GM12878 (cell line): ENCODE measurements around the gene OSBP. TPM values are rescaled to one million over a fixed set of nuclear protein-coding genes. Genes with fewer than 3 reads are reported as not detected.

Experiments
- ATAC-seq: fragments of 200-7000 bp; cut with Tn5 transposase; 3 replicates; pipeline ENCODE4 v1.9.1; 2020; ENCODE audit warnings: mild to moderate bottlenecking, moderate library complexity
- BruUV-seq: library from RNA; stranded (reverse); fragments of 400-500 nt; replicated peaks from 2 replicates; lab custom pipeline; 2021; lab: Mats Ljungman, UMichigan
- CTCF ChIA-PET: fragments of 300-600 bp; sonication (Branson Sonifier 250); formaldehyde crosslinking; extraction: SDS; loops from one replicate; lab custom pipeline; 2021; ENCODE audit warnings: inconsistent platforms; lab: Yijun Ruan, JAX
- POLR2A ChIA-PET: fragments of 350-600 bp; formaldehyde crosslinking; extraction: SDS; loops from one replicate; lab custom pipeline; 2021; ENCODE audit warnings: inconsistent platforms; lab: Charles Lee
- RAD21 ChIA-PET: fragments of 300-600 bp; sonication (Branson Sonifier 250); formaldehyde crosslinking; loops from one replicate; lab custom pipeline; 2023; ENCODE audit warnings: antibody characterized with exemption; ENCODE audit not compliant: unreplicated experiment; lab: Charles Lee
- SMC1A ChIA-PET: fragments of 300-600 bp; sonication (Branson Sonifier 250); formaldehyde crosslinking; loops from one replicate; lab custom pipeline; 2023; ENCODE audit not compliant: unreplicated experiment, uncharacterized antibody; lab: Charles Lee
- DNase-seq: peaks from one replicate; pipeline ENCODE4 v3.0.0-alpha.2; 2011; ENCODE audit warnings: low read depth, low spot score
- FAIRE-seq: peaks from 3 replicates; lab custom pipeline; 2011; peaks lifted over from hg19 to GRCh38; lab: Jason Lieb, UNC
- H2AFZ ChIP-seq: 2 replicates; pipeline ENCODE4 v1.6.0; 2011; ENCODE audit warnings: low read depth, low read length, control low read depth; ENCODE audit not compliant: control insufficient read depth
- H3K27ac ChIP-seq: 2 replicates; pipeline ENCODE4 v1.5.1; 2011; ENCODE audit warnings: control low read depth; ENCODE audit not compliant: control insufficient read depth, insufficient read depth
- H3K27me3 ChIP-seq, 2 experiments: replicated peaks in 1 of 2; 2 replicates each; pipeline versions ENCODE4 v1.6.0 to v1.6.1; 2011; ENCODE audit warnings: low read length in 1 of 2; ENCODE audit not compliant: control insufficient read depth in 2 of 2, insufficient read depth in 2 of 2
- H3K36me3 ChIP-seq, 2 experiments: 2 replicates each; pipeline ENCODE4 v1.5.1; 2011; ENCODE audit warnings: low read length in 1 of 2; ENCODE audit not compliant: control insufficient read depth in 2 of 2, insufficient read depth in 2 of 2
- H3K4me1 ChIP-seq: 2 replicates; pipeline ENCODE4 v1.6.1; 2011; ENCODE audit warnings: mild to moderate bottlenecking, low read length, moderate library complexity, mixed read lengths; ENCODE audit not compliant: control insufficient read depth, insufficient read depth
- H3K4me2 ChIP-seq: 2 replicates; pipeline ENCODE4 v1.6.0; 2011; ENCODE audit warnings: control low read depth; ENCODE audit not compliant: control insufficient read depth, insufficient read depth
- H3K4me3 ChIP-seq: fragments of 200-600 bp; sonication (generic); 2 replicates; pipeline ENCODE4 v1.5.1; 2016
- H3K79me2 ChIP-seq: 2 replicates; pipeline ENCODE4 v1.6.0; 2011; ENCODE audit warnings: low read length; ENCODE audit not compliant: control insufficient read depth, insufficient read depth
- H3K9ac ChIP-seq: 2 replicates; pipeline ENCODE4 v1.8.0; 2011; ENCODE audit warnings: low read length, control low read depth, mixed read lengths; ENCODE audit not compliant: control insufficient read depth, insufficient read depth
- H3K9me3 ChIP-seq: replicated peaks from 3 replicates; pipeline ENCODE4 v1.5.1; 2011; ENCODE audit warnings: mild to moderate bottlenecking, low read length; ENCODE audit not compliant: control insufficient read depth, insufficient read depth
- H4K20me1 ChIP-seq: 2 replicates; pipeline ENCODE4 v1.6.0; 2011; ENCODE audit not compliant: control insufficient read depth, insufficient read depth
- BCL11A ChIP-seq: IDR thresholded peaks from 2 replicates; pipeline ENCODE4 v1.6.1; 2011; ENCODE audit warnings: low read depth, low read length
- BRCA1 ChIP-seq: IDR thresholded peaks from 2 replicates; pipeline ENCODE4 v1.6.1; 2011; ENCODE audit warnings: low read depth, low read length, improper control_type of control experiment
- CBFB ChIP-seq: IDR thresholded peaks from 2 replicates; pipeline ENCODE4 v1.6.1; 2016; ENCODE audit warnings: antibody characterized with exemption, low read depth
- HDAC2 ChIP-seq: fragments of 200-600 bp; sonication (generic); IDR thresholded peaks from 2 replicates; pipeline ENCODE4 v1.6.1; 2017
- HDGF ChIP-seq: fragments of 450-650 bp; IDR thresholded peaks from 2 replicates; pipeline ENCODE4 v1.6.1; 2016; ENCODE audit warnings: antibody characterized with exemption
- NR2C2 ChIP-seq: IDR thresholded peaks from 2 replicates; pipeline ENCODE4 v1.6.1; 2011; ENCODE audit warnings: borderline replicate concordance, low read depth; ENCODE audit not compliant: control insufficient read depth, insufficient read length
- PKNOX1 ChIP-seq: fragments of 450-650 bp; IDR thresholded peaks from 2 replicates; pipeline ENCODE4 v1.6.1; 2016; ENCODE audit warnings: mild to moderate bottlenecking
- POLR2AphosphoS5 ChIP-seq: IDR thresholded peaks from 2 replicates; pipeline ENCODE4 v1.6.1; 2011; ENCODE audit warnings: mild to moderate bottlenecking, low read length, inconsistent platforms
- RAD21 ChIP-seq: IDR thresholded peaks from 2 replicates; pipeline ENCODE4 v1.6.1; 2011; ENCODE audit warnings: mild to moderate bottlenecking, low read depth, low read length, moderate library complexity; ENCODE audit not compliant: insufficient read depth
- SIX5 ChIP-seq: IDR thresholded peaks from 2 replicates; pipeline ENCODE4 v1.6.1; 2011; ENCODE audit warnings: mild to moderate bottlenecking, low read depth, low read length, moderate library complexity; ENCODE audit not compliant: severe bottlenecking
- SPI1 ChIP-seq: IDR thresholded peaks from 2 replicates; pipeline ENCODE4 v1.6.1; 2011; ENCODE audit warnings: low read depth, mild to moderate bottlenecking, low read length, moderate library complexity, borderline replicate concordance; ENCODE audit not compliant: insufficient read depth
- STAT3 ChIP-seq: IDR thresholded peaks from 2 replicates; pipeline ENCODE4 v1.6.1; 2011; ENCODE audit warnings: low read depth, low read length, improper control_type of control experiment
- TAF1 ChIP-seq: IDR thresholded peaks from 2 replicates; pipeline ENCODE4 v1.6.1; 2011; ENCODE audit warnings: mild to moderate bottlenecking, low read depth, low read length, borderline replicate concordance
- YBX1 ChIP-seq: fragments of 450-650 bp; IDR thresholded peaks from 2 replicates; pipeline ENCODE4 v1.6.1; 2016; ENCODE audit warnings: antibody characterized with exemption
- WGBS: methylation state at CpG from one replicate; pipeline ENCODE4 v1.1.6; 2016; ENCODE audit warnings: low lambda C conversion rate; ENCODE audit not compliant: insufficient replicate concordance, insufficient coverage; ENCODE audit errors: missing lambda C conversion rate; 5-methylcytosine and 5-hydroxymethylcytosine counted together
- in situ Hi-C: fragments of 300-500 bp; cut with MboI; formaldehyde crosslinking; loops from 9 replicates; pipeline ENCODE4 v1.14.3; 2018; ENCODE audit warnings: mixed read lengths
- intact Hi-C: fragments of 100-400 bp; cut with micrococcal nuclease; formaldehyde crosslinking; loops from one replicate; pipeline ENCODE4 v1.14.2; 2022; ENCODE audit not compliant: unreplicated experiment
- polyA plus RNA-seq, 11 experiments: library from polyadenylated mRNA; depleted of rRNA in 4 of 11; unstranded in 6 of 11; stranded (reverse) in 5 of 11; fragments of >200 nt; fragmentation: Nextera tagmentation in 4 of 11; fragmentation: Illumina TruSeq in 1 of 11; extraction: Ambion mirVana in 4 of 11; extraction: Trizol in 1 of 11; gene quantifications; 1 replicate in 1 of 11; 2 replicates in 10 of 11; pipeline versions ENCODE4 v1.2.1 to v1.2.3, GENCODE V29; 2011 to 2016; ENCODE audit warnings: inconsistent platforms in 2 of 11, missing spikeins in 2 of 11, low read depth in 1 of 11
- total RNA-seq, 4 experiments: library from RNA; depleted of rRNA in 3 of 4; stranded (reverse); fragments of >200 nt in 3 of 4; fragmentation: Illumina TruSeq in 1 of 4; extraction: Trizol in 1 of 4; gene quantifications; 2 replicates each; pipeline versions ENCODE4 v1.2.1 to v1.2.3, GENCODE V29; 2013 to 2021
- TF ChIP-seq, protein P1 (sequence below): IDR thresholded peaks from 2 replicates; pipeline ENCODE4 v1.6.1; 2012; ENCODE audit warnings: low read length, inconsistent platforms
- TF ChIP-seq, protein P2 (sequence below): fragments of 150-350 bp; IDR thresholded peaks from 2 replicates; pipeline ENCODE4 v1.6.1; 2016; ENCODE audit warnings: low read depth, low read length
- TF ChIP-seq, protein P3 (sequence below): fragments of 450-650 bp; formaldehyde crosslinking; IDR thresholded peaks from 2 replicates; pipeline ENCODE4 v1.4.0; 2022; ENCODE audit warnings: mild to moderate bottlenecking, moderate library complexity

OSBP gene
- total and polyA plus RNA-seq, 10 of the 15 experiments (the other 5 are each of a cell fraction or from before 2014, with no cell fraction given), result 5.9 to 41.2 (median 21.7) TPM

- ChIA-PET POLR2A (no interaction called here), SMC1A (no interaction called here), RAD21 (no interaction called here), CTCF (no interaction called here)
- DNase-seq (no peak), ATAC-seq (no peak), FAIRE-seq (no peak)
- Histone ChIP-seq H3K79me2 (no peaks in the 10 kb centered on the region), H3K9ac (no peak overlapping the region), H4K20me1 (no peaks in the 10 kb centered on the region), H3K36me3 (peaks cover 10 to 32% of the 10 kb centered on the region in 2 experiments; a peak in 3 of 4 replicates), H3K9me3 (no peaks in the 10 kb centered on the region), H3K27me3 (no peaks in the 10 kb centered on the region), H2AFZ (no peak overlapping the region), H3K4me3 (no peak overlapping the region), H3K4me2 (no peak overlapping the region), H3K4me1 (no peaks in the 10 kb centered on the region), H3K27ac (no peak overlapping the region)
- BruUV-seq, result no TSS peak
- WGBS, result 90% methylated on average over 5 of the region's 5 CpGs
- intact Hi-C loops, result no loop called here
- in situ Hi-C loops, result no loop called here
- TF ChIP-seq PKNOX1 (no peak), SIX5 (no peak), BRCA1 (no peak), YBX1 (no peak), STAT3 (no peak), NR2C2 (no peak), RAD21 (no peak), HDAC2 (no peak), SPI1 (no peak), CBFB (no peak), BCL11A (no peak), TAF1 (no peak), HDGF (no peak), POLR2AphosphoS5 (no peak)
- TF ChIP-seq, protein P1, sequence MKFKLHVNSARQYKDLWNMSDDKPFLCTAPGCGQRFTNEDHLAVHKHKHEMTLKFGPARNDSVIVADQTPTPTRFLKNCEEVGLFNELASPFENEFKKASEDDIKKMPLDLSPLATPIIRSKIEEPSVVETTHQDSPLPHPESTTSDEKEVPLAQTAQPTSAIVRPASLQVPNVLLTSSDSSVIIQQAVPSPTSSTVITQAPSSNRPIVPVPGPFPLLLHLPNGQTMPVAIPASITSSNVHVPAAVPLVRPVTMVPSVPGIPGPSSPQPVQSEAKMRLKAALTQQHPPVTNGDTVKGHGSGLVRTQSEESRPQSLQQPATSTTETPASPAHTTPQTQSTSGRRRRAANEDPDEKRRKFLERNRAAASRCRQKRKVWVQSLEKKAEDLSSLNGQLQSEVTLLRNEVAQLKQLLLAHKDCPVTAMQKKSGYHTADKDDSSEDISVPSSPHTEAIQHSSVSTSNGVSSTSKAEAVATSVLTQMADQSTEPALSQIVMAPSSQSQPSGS, result no peak
- TF ChIP-seq, protein P2, sequence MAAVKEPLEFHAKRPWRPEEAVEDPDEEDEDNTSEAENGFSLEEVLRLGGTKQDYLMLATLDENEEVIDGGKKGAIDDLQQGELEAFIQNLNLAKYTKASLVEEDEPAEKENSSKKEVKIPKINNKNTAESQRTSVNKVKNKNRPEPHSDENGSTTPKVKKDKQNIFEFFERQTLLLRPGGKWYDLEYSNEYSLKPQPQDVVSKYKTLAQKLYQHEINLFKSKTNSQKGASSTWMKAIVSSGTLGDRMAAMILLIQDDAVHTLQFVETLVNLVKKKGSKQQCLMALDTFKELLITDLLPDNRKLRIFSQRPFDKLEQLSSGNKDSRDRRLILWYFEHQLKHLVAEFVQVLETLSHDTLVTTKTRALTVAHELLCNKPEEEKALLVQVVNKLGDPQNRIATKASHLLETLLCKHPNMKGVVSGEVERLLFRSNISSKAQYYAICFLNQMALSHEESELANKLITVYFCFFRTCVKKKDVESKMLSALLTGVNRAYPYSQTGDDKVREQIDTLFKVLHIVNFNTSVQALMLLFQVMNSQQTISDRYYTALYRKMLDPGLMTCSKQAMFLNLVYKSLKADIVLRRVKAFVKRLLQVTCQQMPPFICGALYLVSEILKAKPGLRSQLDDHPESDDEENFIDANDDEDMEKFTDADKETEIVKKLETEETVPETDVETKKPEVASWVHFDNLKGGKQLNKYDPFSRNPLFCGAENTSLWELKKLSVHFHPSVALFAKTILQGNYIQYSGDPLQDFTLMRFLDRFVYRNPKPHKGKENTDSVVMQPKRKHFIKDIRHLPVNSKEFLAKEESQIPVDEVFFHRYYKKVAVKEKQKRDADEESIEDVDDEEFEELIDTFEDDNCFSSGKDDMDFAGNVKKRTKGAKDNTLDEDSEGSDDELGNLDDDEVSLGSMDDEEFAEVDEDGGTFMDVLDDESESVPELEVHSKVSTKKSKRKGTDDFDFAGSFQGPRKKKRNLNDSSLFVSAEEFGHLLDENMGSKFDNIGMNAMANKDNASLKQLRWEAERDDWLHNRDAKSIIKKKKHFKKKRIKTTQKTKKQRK, result no peak
- TF ChIP-seq, protein P3, sequence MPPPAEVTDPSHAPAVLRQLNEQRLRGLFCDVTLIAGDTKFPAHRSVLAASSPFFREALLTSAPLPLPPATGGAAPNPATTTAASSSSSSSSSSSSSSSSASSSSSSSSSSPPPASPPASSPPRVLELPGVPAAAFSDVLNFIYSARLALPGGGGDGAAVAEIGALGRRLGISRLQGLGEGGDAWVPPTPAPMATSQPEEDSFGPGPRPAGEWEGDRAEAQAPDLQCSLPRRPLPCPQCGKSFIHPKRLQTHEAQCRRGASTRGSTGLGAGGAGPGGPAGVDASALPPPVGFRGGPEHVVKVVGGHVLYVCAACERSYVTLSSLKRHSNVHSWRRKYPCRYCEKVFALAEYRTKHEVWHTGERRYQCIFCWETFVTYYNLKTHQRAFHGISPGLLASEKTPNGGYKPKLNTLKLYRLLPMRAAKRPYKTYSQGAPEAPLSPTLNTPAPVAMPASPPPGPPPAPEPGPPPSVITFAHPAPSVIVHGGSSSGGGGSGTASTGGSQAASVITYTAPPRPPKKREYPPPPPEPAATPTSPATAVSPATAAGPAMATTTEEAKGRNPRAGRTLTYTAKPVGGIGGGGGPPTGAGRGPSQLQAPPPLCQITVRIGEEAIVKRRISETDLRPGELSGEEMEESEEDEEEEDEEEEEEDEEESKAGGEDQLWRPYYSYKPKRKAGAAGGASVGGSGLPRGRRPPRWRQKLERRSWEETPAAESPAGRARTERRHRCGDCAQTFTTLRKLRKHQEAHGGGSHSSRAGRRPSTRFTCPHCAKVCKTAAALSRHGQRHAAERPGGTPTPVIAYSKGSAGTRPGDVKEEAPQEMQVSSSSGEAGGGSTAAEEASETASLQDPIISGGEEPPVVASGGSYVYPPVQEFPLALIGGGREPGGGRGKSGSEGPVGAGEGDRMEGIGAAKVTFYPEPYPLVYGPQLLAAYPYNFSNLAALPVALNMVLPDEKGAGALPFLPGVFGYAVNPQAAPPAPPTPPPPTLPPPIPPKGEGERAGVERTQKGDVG (CRISPR knock-in tag), result no peak
Measured at GRCh38 chr11:59574932-59575502, 40.6 kb downstream of the OSBP start.
